Measurements from ENCODE around the gene VAPB. TPM values are rescaled to one million over a fixed set of nuclear protein-coding genes. Genes with fewer than 3 reads are reported as not detected.

The VAPB gene
- total RNA-seq, 1 experiment from 2014 or later, result 65.1 TPM

DNA sequence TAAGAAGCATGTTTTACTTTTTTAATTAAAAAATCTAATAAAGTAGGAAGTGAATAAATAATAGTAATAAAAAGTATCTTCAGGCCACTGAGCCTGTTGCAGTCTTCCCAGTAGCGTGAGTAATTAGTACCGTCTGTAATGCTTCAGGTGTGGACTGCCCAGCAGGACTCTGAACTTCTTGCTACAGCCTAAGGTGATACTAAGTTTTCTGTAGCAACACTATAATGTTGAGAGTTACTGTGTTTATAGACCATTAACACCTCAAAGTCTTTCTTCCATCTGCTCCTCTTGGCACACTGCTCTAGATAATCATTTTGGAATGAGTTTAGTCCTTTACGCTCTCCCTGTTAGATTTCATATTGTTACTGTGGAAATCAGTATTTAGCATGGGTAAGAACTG is 28.4 kb downstream of the VAPB start:
- no CpG with 5 or more reads among the region's 3 CpGs for WGBS (ENCODE audit: extremely low coverage, insufficient read length, low lambda C conversion rate)
- Histone ChIP-seq H3K23ac (ENCODE audit: insufficient read length, low read depth, low read length) (no peak overlapping the region), H2AK5ac (ENCODE audit: insufficient read length, low read length) (no peak overlapping the region), H4K20me1 (ENCODE audit: control insufficient read depth, insufficient read depth, insufficient read length) (no peaks in the 10 kb centered on the region), H4K91ac (ENCODE audit: insufficient read length, low read depth, low read length) (no peak overlapping the region), H3K79me2 (ENCODE audit: insufficient read depth, low read length) (peaks cover 2% of the 10 kb centered on the region; the same call in 1 of the 2 replicates), H4K8ac (replicated peaks; ENCODE audit: insufficient read length, low read depth, low read length) (no peak overlapping the region), H3K27me3 (ENCODE audit: insufficient read depth, low read length) (no peaks in the 10 kb centered on the region), H2AFZ (ENCODE audit: low read length) (no peak overlapping the region), H3K9ac (ENCODE audit: extremely low read depth, insufficient read length, low read length) (no peak overlapping the region), H3K79me1 (ENCODE audit: insufficient read depth, low read depth, low read length, poor library complexity, severe bottlenecking) (no peaks in the 10 kb centered on the region), H2BK12ac (ENCODE audit: insufficient read length, low read depth, low read length) (no peak overlapping the region), H3T11ph (ENCODE audit: low read length) (no peak overlapping the region), H3K56ac (ENCODE audit: insufficient read length, low read depth, low read length) (no peak overlapping the region), H3K4ac (ENCODE audit: low read depth, low read length) (no peak overlapping the region), H3K18ac (ENCODE audit: insufficient read length, low read depth, low read length) (no peak overlapping the region), H3K9me3 (ENCODE audit: control insufficient read depth, low read depth, low read length) (no peaks in the 10 kb centered on the region), H2BK15ac (ENCODE audit: low read depth, low read length) (no peak overlapping the region), H4K5ac (ENCODE audit: insufficient read length, low read depth, low read length) (no peak overlapping the region), H3K4me1 (ENCODE audit: insufficient read depth, low read length) (peaks cover 5% of the 10 kb centered on the region; the same call in 1 of the 2 replicates), H2BK120ac (ENCODE audit: low read depth, low read length, poor library complexity, severe bottlenecking) (no peak overlapping the region), H3K23me2 (ENCODE audit: insufficient read length, low read depth, low read length, poor library complexity, severe bottlenecking) (no peaks in the 10 kb centered on the region), H2BK20ac (ENCODE audit: low read depth, low read length, poor library complexity, severe bottlenecking) (no peak overlapping the region), H2BK5ac (ENCODE audit: insufficient read length, low read length) (no peak overlapping the region), H3K14ac (ENCODE audit: insufficient read depth, low read length) (no peak overlapping the region), H3K27ac (ENCODE audit: insufficient read length, low read depth, low read length) (no peak overlapping the region), H3K4me2 (ENCODE audit: insufficient read depth, insufficient read length, low read length) (no peak overlapping the region)
- H3K4me1 Mint-ChIP-seq, result peaks cover 48 to 58% of the 10 kb centered on the region in 2 experiments
- DNase-seq, result no peak
- peaks cover 24 to 35% (median 35%) of the 10 kb centered on the region in 3 experiments for H3K36me3 Mint-ChIP-seq (ENCODE audit: insufficient read depth in 1 of 3, low read depth in 3 of 3)
- no peak overlapping the region for H3K4me3 Mint-ChIP-seq
- peaks cover 6 to 11% of the 10 kb centered on the region in 2 experiments for H3K9me3 Mint-ChIP-seq
- no peak for TF ChIP-seq CTCF (conservative IDR thresholded peaks at IDR 0.05)
- no peaks in the 10 kb centered on the region for H3K27me3 Mint-ChIP-seq (ENCODE audit: low read depth)
- peak overlapping the region in 1 of 3 experiments; percentile 91; a peak in 2 of 7 replicates for H3K27ac Mint-ChIP-seq
